Measurements from ENCODE around the gene KCNJ8.
"Not testable (repeated sequence)": the region's sequence is repeated elsewhere in the genome, so short reads cannot be mapped to it uniquely, and the experiment has no call there.

Gene KCNJ8

DNA sequence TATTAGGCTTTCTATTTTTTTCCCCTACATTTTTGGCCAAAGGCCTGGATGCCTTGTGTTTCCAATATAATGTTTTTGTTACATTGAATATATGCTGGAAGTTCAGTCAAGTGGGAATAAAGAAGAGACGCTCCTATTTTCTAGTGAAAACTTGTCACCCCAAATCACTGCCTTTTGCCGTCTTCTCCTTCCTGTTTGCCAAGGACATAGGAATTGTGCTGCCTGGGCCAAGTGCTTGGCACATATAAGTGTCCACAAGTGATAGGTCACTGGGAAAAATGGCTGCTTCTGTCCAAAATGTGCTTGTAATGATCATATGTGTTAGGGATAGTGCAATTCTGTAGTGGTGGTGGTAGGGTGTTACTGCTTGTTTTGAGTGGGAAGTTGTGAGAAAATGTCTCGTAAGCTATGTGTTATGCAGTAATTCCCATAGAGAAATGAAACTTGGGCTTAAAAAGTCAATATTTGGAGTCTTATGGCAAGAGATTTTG, 11.6 kb upstream of the KCNJ8 start:
- DNase-seq (ENCODE audit: low read depth) = no peak
- no peak overlapping the region for H3K4me3 ChIP-seq (ENCODE audit: low read depth, low read length)
- TF ChIP-seq, protein P1, sequence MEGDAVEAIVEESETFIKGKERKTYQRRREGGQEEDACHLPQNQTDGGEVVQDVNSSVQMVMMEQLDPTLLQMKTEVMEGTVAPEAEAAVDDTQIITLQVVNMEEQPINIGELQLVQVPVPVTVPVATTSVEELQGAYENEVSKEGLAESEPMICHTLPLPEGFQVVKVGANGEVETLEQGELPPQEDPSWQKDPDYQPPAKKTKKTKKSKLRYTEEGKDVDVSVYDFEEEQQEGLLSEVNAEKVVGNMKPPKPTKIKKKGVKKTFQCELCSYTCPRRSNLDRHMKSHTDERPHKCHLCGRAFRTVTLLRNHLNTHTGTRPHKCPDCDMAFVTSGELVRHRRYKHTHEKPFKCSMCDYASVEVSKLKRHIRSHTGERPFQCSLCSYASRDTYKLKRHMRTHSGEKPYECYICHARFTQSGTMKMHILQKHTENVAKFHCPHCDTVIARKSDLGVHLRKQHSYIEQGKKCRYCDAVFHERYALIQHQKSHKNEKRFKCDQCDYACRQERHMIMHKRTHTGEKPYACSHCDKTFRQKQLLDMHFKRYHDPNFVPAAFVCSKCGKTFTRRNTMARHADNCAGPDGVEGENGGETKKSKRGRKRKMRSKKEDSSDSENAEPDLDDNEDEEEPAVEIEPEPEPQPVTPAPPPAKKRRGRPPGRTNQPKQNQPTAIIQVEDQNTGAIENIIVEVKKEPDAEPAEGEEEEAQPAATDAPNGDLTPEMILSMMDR (IDR thresholded peaks at IDR 0.05; ENCODE audit: control insufficient read depth, extremely low read depth, insufficient read depth) = no peak

DNA sequence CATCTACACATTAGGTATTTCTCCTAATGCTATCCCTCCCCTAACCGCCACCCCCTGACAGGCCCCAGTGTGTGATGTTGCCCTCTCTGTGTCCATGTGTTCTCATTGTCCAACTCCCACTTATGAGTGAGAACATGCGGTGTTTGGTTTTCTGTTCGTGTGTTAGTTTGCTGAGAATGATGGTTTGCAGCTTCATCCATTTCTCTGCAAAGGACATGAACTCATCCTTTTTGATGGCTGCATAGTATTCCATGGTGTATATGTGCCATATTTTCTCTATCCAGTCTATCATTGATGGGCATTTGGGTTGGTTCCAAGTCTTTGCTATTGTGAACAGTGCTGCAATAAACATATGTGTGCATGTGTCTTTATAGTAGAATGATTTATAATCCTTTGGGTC, 8.2 kb upstream of the KCNJ8 start:
- not testable (repeated sequence) for DNase-seq (ENCODE audit: low read depth); H3K4me3 ChIP-seq (ENCODE audit: low read depth, low read length)

DNA sequence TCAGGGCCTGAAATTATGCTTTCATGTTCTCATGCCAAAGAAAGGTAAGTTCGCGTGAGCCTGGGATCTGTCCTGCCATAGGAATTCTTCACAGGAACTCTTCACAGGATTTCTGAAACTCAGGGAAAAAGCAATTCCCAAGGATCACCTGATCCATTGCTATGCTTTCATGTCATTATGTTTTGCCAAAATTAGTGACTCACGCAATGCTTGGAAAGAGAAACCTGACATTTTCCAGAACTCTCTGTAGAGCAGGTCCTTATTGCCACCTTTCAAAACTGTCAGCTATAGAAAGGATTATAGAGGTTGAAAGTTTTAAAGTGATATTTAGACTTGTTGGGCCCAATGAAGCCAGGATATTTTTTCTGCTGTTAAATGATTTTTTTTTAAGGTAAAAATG, 6.3 kb upstream of the KCNJ8 start:
- TF ChIP-seq, protein P1 (IDR thresholded peaks at IDR 0.05; ENCODE audit: control insufficient read depth, extremely low read depth, insufficient read depth) = no peak
- no peak overlapping the region for H3K4me3 ChIP-seq (ENCODE audit: low read depth, low read length)
- no peak for DNase-seq (ENCODE audit: low read depth)

DNA sequence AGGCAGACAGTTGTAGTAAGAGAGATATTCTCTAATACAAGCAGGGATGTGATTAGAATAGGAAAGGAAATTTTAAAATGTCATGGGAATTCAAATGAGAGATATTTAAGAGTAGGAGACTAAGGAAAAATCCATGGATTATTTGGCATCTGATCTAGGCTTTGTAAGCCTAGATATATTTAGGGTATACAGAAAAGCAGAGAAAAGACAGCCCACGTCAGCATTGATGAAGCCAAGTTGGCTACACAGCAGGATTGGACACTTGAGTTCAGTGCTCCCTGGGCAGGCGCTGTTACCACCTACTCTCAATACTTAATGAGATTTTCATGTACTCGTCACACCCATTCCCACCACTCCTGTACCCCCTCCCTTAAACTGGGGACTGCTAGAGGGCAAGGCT, 1.7 kb upstream of the KCNJ8 start:
- TF ChIP-seq, protein P1 (IDR thresholded peaks at IDR 0.05; ENCODE audit: control insufficient read depth, extremely low read depth, insufficient read depth) = no peak
- H3K4me3 ChIP-seq (ENCODE audit: low read depth, low read length) = no peak overlapping the region
- no peak for DNase-seq (ENCODE audit: low read depth)

DNA sequence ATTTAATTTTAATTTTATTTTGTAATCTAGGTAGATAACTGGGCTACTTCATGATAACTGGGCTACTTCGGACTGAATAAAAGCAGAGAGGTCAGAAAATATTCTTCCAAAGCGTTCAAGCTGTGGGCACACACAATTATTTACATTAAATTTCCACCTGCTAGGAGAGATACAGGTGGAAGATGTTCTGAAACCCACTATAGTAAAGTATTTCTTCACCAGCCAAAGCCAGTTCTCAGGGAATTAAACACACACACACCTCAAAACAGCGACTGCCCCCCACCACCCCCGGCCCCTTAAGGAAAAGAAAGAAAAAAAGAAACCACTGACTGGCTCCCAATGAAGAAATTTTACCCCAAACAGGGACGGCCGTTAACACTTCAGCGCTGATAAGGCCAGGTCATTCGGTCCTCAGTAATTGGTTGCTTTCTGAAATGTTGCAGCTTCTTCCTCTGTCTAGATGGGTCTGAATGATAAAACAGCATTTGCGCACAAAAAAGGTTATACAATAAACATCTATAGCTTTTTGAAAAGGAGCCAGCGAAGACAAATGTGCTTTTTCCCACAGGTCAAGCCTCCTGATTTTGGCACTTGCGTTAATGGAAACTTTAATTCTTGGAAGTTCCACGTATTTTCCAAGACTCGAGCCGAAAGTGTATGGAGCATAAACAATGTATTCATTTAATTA, 771 bp upstream of the KCNJ8 start:
- TF ChIP-seq, protein P1 (IDR thresholded peaks at IDR 0.05; ENCODE audit: control insufficient read depth, extremely low read depth, insufficient read depth) = no peak
- DNase-seq (ENCODE audit: low read depth) = no peak
- H3K4me3 ChIP-seq (ENCODE audit: low read depth, low read length) = no peak overlapping the region

DNA sequence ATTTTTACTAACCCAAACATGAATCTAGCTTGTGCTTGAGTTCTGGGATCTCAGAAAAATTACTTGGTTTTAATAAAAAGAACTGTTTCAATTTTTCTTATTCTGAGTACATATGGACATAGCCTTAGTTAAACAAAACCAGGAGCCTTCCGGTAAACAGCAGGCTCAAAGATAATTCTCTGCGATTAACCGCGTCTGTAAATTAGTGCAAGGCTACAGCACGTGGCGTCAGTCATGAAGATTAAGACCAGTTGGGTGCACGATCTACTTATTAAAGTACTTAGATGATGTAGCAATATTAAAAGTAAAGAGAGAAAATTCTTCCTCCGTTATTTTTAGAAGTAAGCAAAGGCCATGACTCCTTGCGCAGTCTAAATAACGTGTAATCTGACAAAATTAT, 700 bp downstream of the KCNJ8 start:
- no peak for DNase-seq (ENCODE audit: low read depth)
- TF ChIP-seq, protein P1 (IDR thresholded peaks at IDR 0.05; ENCODE audit: control insufficient read depth, extremely low read depth, insufficient read depth) = no peak
- no peak overlapping the region for H3K4me3 ChIP-seq (ENCODE audit: low read depth, low read length)

DNA sequence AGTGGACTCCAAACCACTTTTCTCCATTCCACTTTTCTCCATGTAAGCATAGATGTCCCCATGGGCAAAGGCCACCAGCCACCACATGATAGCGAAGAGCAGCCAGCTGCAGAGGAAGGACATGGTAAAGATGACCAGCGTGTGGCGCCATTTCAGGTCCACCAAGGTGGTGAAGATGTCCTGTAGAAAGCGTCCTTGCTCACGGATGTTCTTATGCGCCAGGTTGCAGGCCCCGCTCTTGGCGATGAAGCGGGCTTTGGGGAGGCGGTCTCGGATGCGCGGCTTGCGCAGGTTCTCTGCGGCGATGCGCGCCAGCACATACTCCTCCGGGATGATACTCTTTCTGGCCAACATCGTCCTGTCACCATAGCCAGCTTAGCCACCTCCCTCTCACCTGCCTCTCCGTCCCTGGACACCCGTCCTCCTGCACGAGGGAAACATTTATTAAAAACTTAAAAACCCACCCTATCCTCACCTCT, 1.2 kb downstream of the KCNJ8 start:
- TF ChIP-seq, protein P1 (IDR thresholded peaks at IDR 0.05; ENCODE audit: control insufficient read depth, extremely low read depth, insufficient read depth) = peak; percentile 21; the same call in 1 of the 2 replicates
- no peak for DNase-seq (ENCODE audit: low read depth)
- no peak overlapping the region for H3K4me3 ChIP-seq (ENCODE audit: low read depth, low read length)
